Neural cell (in vitro differentiated cells): ENCODE measurements around the gene TLR6.

ENCODE experiments used
- CTCF ChIP-seq: fragments of 450-650 bp; IDR thresholded peaks from 2 replicates; pipeline ENCODE4 v1.5.1; 2014; ENCODE audit warnings: antibody characterized with exemption, mild to moderate bottlenecking, moderate library complexity; ENCODE audit not compliant: poor library complexity, severe bottlenecking
- EP300 ChIP-seq: fragments of 450-650 bp; conservative IDR thresholded peaks from 2 replicates; pipeline ENCODE4 v1.6.1; 2014; ENCODE audit warnings: antibody characterized with exemption, mild to moderate bottlenecking, moderate library complexity; ENCODE audit not compliant: poor library complexity, severe bottlenecking
- EZH2 ChIP-seq: fragments of 200-600, 300-800 bp; shearing (Covaris generic), sonication (generic); IDR thresholded peaks from 2 replicates; pipeline ENCODE4 v1.6.1; 2014; ENCODE audit warnings: antibody characterized with exemption, low read length, borderline replicate concordance, mild to moderate bottlenecking; ENCODE audit not compliant: insufficient read depth, poor library complexity, severe bottlenecking
- POLR2AphosphoS5 ChIP-seq: IDR thresholded peaks from 2 replicates; pipeline ENCODE4 v1.6.1; 2012
- RAD21 ChIP-seq: fragments of 450-650 bp; conservative IDR thresholded peaks from 2 replicates; pipeline ENCODE4 v1.6.1; 2014; ENCODE audit warnings: antibody characterized with exemption, mild to moderate bottlenecking, moderate library complexity
- REST ChIP-seq: IDR thresholded peaks from 2 replicates; pipeline ENCODE4 v1.6.1; 2012; ENCODE audit warnings: borderline replicate concordance
- SMC3 ChIP-seq: fragments of 450-650 bp; conservative IDR thresholded peaks from 2 replicates; pipeline ENCODE4 v1.6.1; 2014; ENCODE audit warnings: antibody characterized with exemption, mild to moderate bottlenecking, moderate library complexity; ENCODE audit not compliant: poor library complexity
- TAF1 ChIP-seq: IDR thresholded peaks from 2 replicates; pipeline ENCODE4 v1.6.1; 2012; ENCODE audit warnings: low read depth

GRCh38 chr4:38894322-38894982, 37.8 kb upstream of the TLR6 start:
- TF ChIP-seq CTCF: no peak
- no peak for TF ChIP-seq POLR2AphosphoS5
- TF ChIP-seq RAD21: no peak
- TF ChIP-seq TAF1: no peak
- no peak for TF ChIP-seq EZH2
- no peak for TF ChIP-seq SMC3
- TF ChIP-seq REST: no peak
- TF ChIP-seq EP300: no peak
